ENCODE data around the gene AP1G2. TPM values are rescaled to one million over a fixed set of nuclear protein-coding genes. Genes with fewer than 3 reads are reported as not detected.

AP1G2 gene
- polyA plus RNA-seq, 1 donor (not counting 4 experiments of a cell fraction or from before 2014, with no cell fraction given), result 119 TPM

GRCh38 chr14:23539248-23540140 lies 28.1 kb downstream of the AP1G2 start:
- H3K36me3 ChIP-seq (ENCODE audit: control insufficient read depth in 2 of 2, extremely low read depth in 1 of 2, insufficient read depth in 2 of 2, low read length in 2 of 2), result no peaks in the 10 kb centered on the region
- no peaks in the 10 kb centered on the region for H3K9me1 ChIP-seq (ENCODE audit: control insufficient read depth, extremely low read depth, insufficient read depth, low read length)
- no peak overlapping the region for H3K4me3 ChIP-seq (ENCODE audit: control insufficient read depth in 2 of 3, extremely low read depth in 1 of 3, insufficient read depth in 2 of 3, low read depth in 1 of 3, low read length in 3 of 3)
- H2AFZ ChIP-seq (ENCODE audit: control insufficient read depth, low read length), result no peak overlapping the region
- no peaks in the 10 kb centered on the region for H3K4me1 ChIP-seq (ENCODE audit: control insufficient read depth, extremely low read depth, insufficient read depth, low read length)
- TF ChIP-seq EZH2 (IDR thresholded peaks at IDR 0.05; ENCODE audit: low read length) (no peak), CTCF (optimal IDR thresholded peaks at IDR 0.05 in 1 of 3, IDR thresholded peaks at IDR 0.05 in 1 of 3, conservative IDR thresholded peaks at IDR 0.05 in 1 of 3; ENCODE audit: extremely low read depth in 1 of 3, insufficient read depth in 2 of 3, low read length in 3 of 3) (peak; percentile 72 to 84 (median 79))
- no peak overlapping the region for H3K27ac ChIP-seq (ENCODE audit: control insufficient read depth, insufficient read depth, low read length)
- H4K20me1 ChIP-seq (ENCODE audit: control insufficient read depth, extremely low read depth, insufficient read depth, low read length), result no peaks in the 10 kb centered on the region
- dilution Hi-C loops (cut with MboI; ENCODE audit: extremely low pct_ligation_motif_present, low sequenced_read_pairs), result no loop called here
- FAIRE-seq (peak; percentile 67), DNase-seq (ENCODE audit: low read depth, low spot score) (no peak)
- no peaks in the 10 kb centered on the region for H3K27me3 ChIP-seq (ENCODE audit: control insufficient read depth, extremely low read depth, insufficient read depth, low read length)
- H3K9ac ChIP-seq (ENCODE audit: control insufficient read depth, extremely low read depth, insufficient read depth, low read length), result no peak overlapping the region
- no peaks in the 10 kb centered on the region for H3K9me3 ChIP-seq (ENCODE audit: control insufficient read depth, low read depth, low read length)
- no peak overlapping the region for H3K4me2 ChIP-seq (ENCODE audit: control insufficient read depth, extremely low read depth, insufficient read depth, low read depth, low read length)
- no peaks in the 10 kb centered on the region for H3K79me2 ChIP-seq (ENCODE audit: control insufficient read depth, insufficient read depth, low read length)

- TF ChIP-seq EZH2 (IDR thresholded peaks at IDR 0.05; ENCODE audit: low read length) (no peak), CTCF (optimal IDR thresholded peaks at IDR 0.05 in 1 of 3, IDR thresholded peaks at IDR 0.05 in 1 of 3, conservative IDR thresholded peaks at IDR 0.05 in 1 of 3; ENCODE audit: extremely low read depth in 1 of 3, insufficient read depth in 2 of 3, low read length in 3 of 3) (no peak)
- DNase-seq (ENCODE audit: low read depth, low spot score) (no peak), FAIRE-seq (no peak)
- Histone ChIP-seq H2AFZ (ENCODE audit: control insufficient read depth, low read length) (no peak overlapping the region), H4K20me1 (ENCODE audit: control insufficient read depth, extremely low read depth, insufficient read depth, low read length) (no peaks in the 10 kb centered on the region), H3K79me2 (ENCODE audit: control insufficient read depth, insufficient read depth, low read length) (no peaks in the 10 kb centered on the region), H3K9me1 (ENCODE audit: control insufficient read depth, extremely low read depth, insufficient read depth, low read length) (no peaks in the 10 kb centered on the region), H3K9ac (ENCODE audit: control insufficient read depth, extremely low read depth, insufficient read depth, low read length) (no peak overlapping the region), H3K27ac (ENCODE audit: control insufficient read depth, insufficient read depth, low read length) (no peak overlapping the region), H3K4me1 (ENCODE audit: control insufficient read depth, extremely low read depth, insufficient read depth, low read length) (no peaks in the 10 kb centered on the region), H3K4me3 (ENCODE audit: control insufficient read depth in 2 of 3, extremely low read depth in 1 of 3, insufficient read depth in 2 of 3, low read depth in 1 of 3, low read length in 3 of 3) (no peak overlapping the region), H3K27me3 (ENCODE audit: control insufficient read depth, extremely low read depth, insufficient read depth, low read length) (no peaks in the 10 kb centered on the region), H3K36me3 (ENCODE audit: control insufficient read depth in 2 of 2, extremely low read depth in 1 of 2, insufficient read depth in 2 of 2, low read length in 2 of 2) (no peaks in the 10 kb centered on the region), H3K4me2 (ENCODE audit: control insufficient read depth, extremely low read depth, insufficient read depth, low read depth, low read length) (no peak overlapping the region), H3K9me3 (ENCODE audit: control insufficient read depth, low read depth, low read length) (no peaks in the 10 kb centered on the region)
- dilution Hi-C loops (cut with MboI; ENCODE audit: extremely low pct_ligation_motif_present, low sequenced_read_pairs), result no loop called here
Measured at GRCh38 chr14:23538785-23539184, 28.8 kb downstream of the AP1G2 start.

Measured in keratinocyte (primary cell).